WTC11 (cell line): ENCODE data around the gene GTF2F1.

Experiments used
- CTCF ChIP-seq: fragments of 200-600 bp; IDR thresholded peaks from 2 replicates; pipeline ENCODE4 v1.8.0; 2022; ENCODE audit warnings: antibody characterized with exemption
- E2F1 ChIP-seq: sonication (generic); formaldehyde crosslinking; IDR thresholded peaks from 2 replicates; pipeline ENCODE4 v1.8.0; 2022; ENCODE audit warnings: mild to moderate bottlenecking, missing genetic modification reagents
- ELF4 ChIP-seq: sonication (generic); formaldehyde crosslinking; IDR thresholded peaks from 2 replicates; pipeline ENCODE4 v1.8.1; 2022; ENCODE audit warnings: low read depth, mild to moderate bottlenecking, moderate library complexity, missing genetic modification reagents
- MYBL2 ChIP-seq: sonication (generic); formaldehyde crosslinking; IDR thresholded peaks from 2 replicates; pipeline ENCODE4 v1.8.1; 2023; ENCODE audit warnings: mild to moderate bottlenecking, moderate library complexity, missing genetic modification reagents
- NFYB ChIP-seq: sonication (generic); formaldehyde crosslinking; conservative IDR thresholded peaks from 2 replicates; pipeline ENCODE4 v1.8.0; 2022; ENCODE audit warnings: low read depth, missing genetic modification reagents
- SP1 ChIP-seq: sonication (generic); formaldehyde crosslinking; conservative IDR thresholded peaks from 2 replicates; pipeline ENCODE4 v1.8.1; 2022; ENCODE audit warnings: missing genetic modification reagents
- ZNF423 ChIP-seq: fragments of 250-450 bp; sonication (Bioruptor Pico); IDR thresholded peaks from 2 replicates; pipeline ENCODE4 v2.1.2; 2022; ENCODE audit warnings: mild to moderate bottlenecking, moderate library complexity
- ZNF671 ChIP-seq: fragments of 250-450 bp; sonication (Bioruptor Pico); IDR thresholded peaks from 2 replicates; pipeline ENCODE4 v1.8.0; 2021; ENCODE audit warnings: mild to moderate bottlenecking

- TF ChIP-seq CTCF, result no peak
- TF ChIP-seq SP1 (CRISPR knock-in tag), result no peak
- TF ChIP-seq E2F1, result no peak
- no peak for TF ChIP-seq NFYB
- TF ChIP-seq ZNF423 (CRISPR knock-in tag), result no peak
- TF ChIP-seq ZNF671 (CRISPR knock-in tag), result no peak
- no peak for TF ChIP-seq MYBL2 (CRISPR knock-in tag)
- TF ChIP-seq ELF4 (CRISPR knock-in tag), result no peak
These were observed 22.7 kb upstream of the GTF2F1 start for GRCh38 chr19:6415591-6416190.
